Germinal center (tissue), 1 donor: ENCODE data around the gene CAPN8.

Experiments used
- DNase-seq: peaks from one replicate; pipeline ENCODE4 v3.0.0; 2012; ENCODE audit warnings: mixed read lengths, low spot score

CAPN8 gene

GRCh38 chr1:223665592-223666312 is at the start of gene CAPN8:
Gene CAPN8 (minus strand): TSS chr1:223665701. CDS start chr1:223665646, 55 bp downstream.
- DNase-seq, result no peak

GRCh38 chr1:223714849-223715603 is 49.5 kb upstream of the CAPN8 start:
- DNase-seq, result no peak

GRCh38 chr1:223714421-223714724 is 48.9 kb upstream of the CAPN8 start:
- DNase-seq, result no peak

GRCh38 chr1:223713546-223714420 is 48.3 kb upstream of the CAPN8 start:
- no peak for DNase-seq

- DNase-seq, result peak; percentile 29
These were observed 47.5 kb upstream of the CAPN8 start for GRCh38 chr1:223712850-223713474.

GRCh38 chr1:223712194-223712849 is 46.8 kb upstream of the CAPN8 start, which contains the start of gene CAPN2:
Gene CAPN2 (plus strand): TSS chr1:223712539. CDS start chr1:223712641, 102 bp downstream.
- DNase-seq, result peak; percentile 60

- DNase-seq, result no peak
These were observed 46.3 kb upstream of the CAPN8 start for GRCh38 chr1:223711747-223712193.

- DNase-seq, result no peak
These were observed 45.7 kb upstream of the CAPN8 start for GRCh38 chr1:223711173-223711572.

GRCh38 chr1:223710179-223711133 is 45.0 kb upstream of the CAPN8 start:
- no peak for DNase-seq

GRCh38 chr1:223709598-223709997 is 44.1 kb upstream of the CAPN8 start:
- no peak for DNase-seq

GRCh38 chr1:223708651-223709268 is 43.3 kb upstream of the CAPN8 start:
- DNase-seq, result no peak

- DNase-seq, result no peak
These were observed 42.5 kb upstream of the CAPN8 start for GRCh38 chr1:223708001-223708359.

GRCh38 chr1:223707256-223708000 is 41.9 kb upstream of the CAPN8 start:
- DNase-seq, result no peak

- DNase-seq, result no peak
These were observed 40.8 kb upstream of the CAPN8 start for GRCh38 chr1:223706077-223706973.

- no peak for DNase-seq
These were observed 39.7 kb upstream of the CAPN8 start for GRCh38 chr1:223704921-223705878.

GRCh38 chr1:223703668-223704013 is 38.1 kb upstream of the CAPN8 start:
- no peak for DNase-seq
